IMR-90 (cell line): ENCODE results near the gene PRELID1. TPM values are rescaled to one million over a fixed set of nuclear protein-coding genes. Genes with fewer than 3 reads are reported as not detected.

ENCODE experiments used
- ATAC-seq: fragments of 200-7000 bp; cut with Tn5 transposase; 2 replicates; pipeline ENCODE4 v1.9.1; 2020; ENCODE audit warnings: low read depth, mild to moderate bottlenecking, moderate library complexity
- BruUV-seq: library from RNA; stranded (reverse); fragments of 400-500 nt; replicated peaks from 2 replicates; lab custom pipeline; 2021; lab: Mats Ljungman, UMichigan
- CTCF ChIA-PET: fragments of 300-600 bp; formaldehyde crosslinking; extraction: SDS; loops from one replicate; lab custom pipeline; 2021; ENCODE audit warnings: antibody characterized with exemption; lab: Yijun Ruan, JAX
- POLR2A ChIA-PET: fragments of 300-600 bp; sonication (Branson Sonifier 250); formaldehyde crosslinking; loops from one replicate; lab custom pipeline; 2022; ENCODE audit warnings: antibody characterized with exemption; ENCODE audit not compliant: unreplicated experiment; lab: Charles Lee
- DNase-seq: peaks from one replicate; pipeline ENCODE4 v3.0.0; 2013
- H2AFZ ChIP-seq: replicated peaks from 2 replicates; pipeline ENCODE3; 2013; ENCODE audit warnings: low read length, mild to moderate bottlenecking; ENCODE audit not compliant: poor library complexity
- H2AK5ac ChIP-seq: 2 replicates; pipeline ENCODE4 v1.6.1; 2013; ENCODE audit warnings: low read depth, low read length, inconsistent platforms
- H2AK9ac ChIP-seq: replicated peaks from 2 replicates; pipeline ENCODE3; 2013; ENCODE audit warnings: mild to moderate bottlenecking, low read depth, low read length, moderate library complexity; ENCODE audit not compliant: poor library complexity
- H2BK120ac ChIP-seq: 2 replicates; pipeline ENCODE4 v1.6.1; 2013; ENCODE audit warnings: low read depth, low read length, inconsistent platforms
- H2BK15ac ChIP-seq: 3 replicates; pipeline ENCODE4 v1.6.1; 2013; ENCODE audit warnings: low read depth, low read length, inconsistent platforms
- H2BK20ac ChIP-seq: 2 replicates; pipeline ENCODE4 v1.6.1; 2013; ENCODE audit warnings: low read depth, mild to moderate bottlenecking, inconsistent platforms, low read length, moderate library complexity
- H2BK5ac ChIP-seq: 2 replicates; pipeline ENCODE4 v1.6.1; 2013; ENCODE audit warnings: mild to moderate bottlenecking, low read depth, low read length, inconsistent platforms; ENCODE audit not compliant: poor library complexity, severe bottlenecking
- H3K14ac ChIP-seq: replicated peaks from 2 replicates; pipeline ENCODE4 v1.6.1; 2013; ENCODE audit warnings: low read depth, low read length, inconsistent platforms
- H3K18ac ChIP-seq: 2 replicates; pipeline ENCODE4 v1.6.1; 2013; ENCODE audit warnings: low read depth, low read length, control low read depth
- H3K23ac ChIP-seq: 2 replicates; pipeline ENCODE4 v1.6.1; 2013; ENCODE audit warnings: low read depth, low read length, inconsistent platforms
- H3K27ac ChIP-seq: 2 replicates; pipeline ENCODE4 v1.5.1; 2013; ENCODE audit warnings: mild to moderate bottlenecking, control low read depth, low read length; ENCODE audit not compliant: insufficient read depth
- H3K27me3 ChIP-seq: 2 replicates; pipeline ENCODE4 v1.6.1; 2013; ENCODE audit warnings: low read length; ENCODE audit not compliant: control insufficient read depth, insufficient read depth
- H3K36me3 ChIP-seq: 2 replicates; pipeline ENCODE4 v1.6.1; 2013; ENCODE audit warnings: low read length, mixed read lengths; ENCODE audit not compliant: control insufficient read depth, insufficient read depth
- H3K4ac ChIP-seq: 2 replicates; pipeline ENCODE4 v1.6.1; 2013; ENCODE audit warnings: low read depth, low read length, inconsistent platforms
- H3K4me1 ChIP-seq: 2 replicates; pipeline ENCODE4 v1.6.1; 2013; ENCODE audit warnings: low read length, mixed read lengths; ENCODE audit not compliant: control insufficient read depth, insufficient read depth
- H3K4me2 ChIP-seq: 2 replicates; pipeline ENCODE4 v1.6.1; 2013; ENCODE audit warnings: low read depth, mild to moderate bottlenecking, control low read depth, low read length, moderate library complexity
- H3K4me3 ChIP-seq: 2 replicates; pipeline ENCODE4 v1.5.1; 2013; ENCODE audit warnings: low read depth, mild to moderate bottlenecking, control low read depth, low read length, moderate library complexity; ENCODE audit not compliant: insufficient read depth
- H3K56ac ChIP-seq: 2 replicates; pipeline ENCODE4 v1.6.1; 2013; ENCODE audit warnings: low read length, inconsistent platforms; ENCODE audit not compliant: insufficient read depth; ENCODE audit errors: extremely low read depth
- H3K79me1 ChIP-seq, 2 experiments: 2 replicates each; pipeline ENCODE4 v1.6.1; 2013; ENCODE audit warnings: low read length in 2 of 2, inconsistent platforms in 1 of 2, low read depth in 1 of 2
- H3K9ac ChIP-seq: 2 replicates; pipeline ENCODE4 v1.6.1; 2013; ENCODE audit warnings: low read depth, low read length, control low read depth
- H3K9me1 ChIP-seq: 2 replicates; pipeline ENCODE4 v1.6.1; 2013; ENCODE audit warnings: low read length, inconsistent platforms; ENCODE audit not compliant: insufficient read depth
- H3K9me3 ChIP-seq: 2 replicates; pipeline ENCODE4 v1.6.1; 2013; ENCODE audit warnings: low read length; ENCODE audit not compliant: control insufficient read depth, insufficient read depth
- H4K20me1 ChIP-seq: 2 replicates; pipeline ENCODE4 v1.6.1; 2013; ENCODE audit warnings: low read length, inconsistent platforms; ENCODE audit not compliant: insufficient read depth
- H4K5ac ChIP-seq: 2 replicates; pipeline ENCODE4 v1.6.1; 2013; ENCODE audit warnings: mild to moderate bottlenecking, low read depth, low read length, control low read depth
- H4K8ac ChIP-seq, 2 experiments: 2 replicates each; pipeline ENCODE4 v1.6.1; 2013; ENCODE audit warnings: low read depth in 2 of 2, low read length in 2 of 2, control low read depth in 1 of 2, inconsistent platforms in 1 of 2
- H4K91ac ChIP-seq: 2 replicates; pipeline ENCODE4 v1.6.1; 2013; ENCODE audit warnings: low read depth, low read length, inconsistent platforms; ENCODE audit not compliant: insufficient read depth
- BHLHE40 ChIP-seq: fragments of 150-350 bp; IDR thresholded peaks from 2 replicates; pipeline ENCODE4 v1.6.1; 2016; ENCODE audit warnings: mild to moderate bottlenecking, low read depth, low read length
- CEBPB ChIP-seq: IDR thresholded peaks from 2 replicates; pipeline ENCODE4 v1.6.1; 2012; ENCODE audit warnings: low read depth, low read length, improper control_type of control experiment
- CHD1 ChIP-seq: IDR thresholded peaks from 2 replicates; pipeline ENCODE4 v1.6.1; 2012; ENCODE audit warnings: low read depth, low read length, improper control_type of control experiment
- FOS ChIP-seq: fragments of 150-350 bp; IDR thresholded peaks from 2 replicates; pipeline ENCODE4 v1.6.1; 2016; ENCODE audit warnings: low read depth, low read length
- MAFK ChIP-seq: IDR thresholded peaks from 2 replicates; pipeline ENCODE4 v1.6.1; 2012; ENCODE audit warnings: low read depth, low read length, improper control_type of control experiment
- MAZ ChIP-seq: IDR thresholded peaks from 2 replicates; pipeline ENCODE4 v1.6.1; 2012; ENCODE audit warnings: low read depth, mild to moderate bottlenecking, low read length, improper control_type of control experiment, moderate library complexity, borderline replicate concordance
- MXI1 ChIP-seq: IDR thresholded peaks from 2 replicates; pipeline ENCODE4 v1.6.1; 2012; ENCODE audit warnings: low read depth, mild to moderate bottlenecking, low read length, moderate library complexity, borderline replicate concordance
- NFE2L2 ChIP-seq: fragments of 150-350 bp; IDR thresholded peaks from 2 replicates; pipeline ENCODE4 v1.6.1; 2016; ENCODE audit warnings: low read depth, mild to moderate bottlenecking, low read length
- POLR2A ChIP-seq: IDR thresholded peaks from 2 replicates; pipeline ENCODE4 v1.6.1; 2012; ENCODE audit warnings: mild to moderate bottlenecking, low read depth, low read length
- RAD21 ChIP-seq: IDR thresholded peaks from 2 replicates; pipeline ENCODE4 v1.6.1; 2012; ENCODE audit warnings: low read length, improper control_type of control experiment
- RCOR1 ChIP-seq: IDR thresholded peaks from 2 replicates; pipeline ENCODE4 v1.6.1; 2012; ENCODE audit warnings: mild to moderate bottlenecking, low read length, improper control_type of control experiment; ENCODE audit not compliant: insufficient replicate concordance
- RFX5 ChIP-seq: IDR thresholded peaks from 2 replicates; pipeline ENCODE4 v1.8.0; 2012; ENCODE audit warnings: low read depth, mild to moderate bottlenecking, low read length, moderate library complexity
- SMC3 ChIP-seq: fragments of 150-350 bp; IDR thresholded peaks from 2 replicates; pipeline ENCODE4 v1.6.1; 2016; ENCODE audit warnings: low read depth, mild to moderate bottlenecking, antibody characterized with exemption, low read length, moderate library complexity
- WGBS, 2 experiments: methylation state at CpG; one replicate each; pipeline versions ENCODE4 v1.1.5 to v1.1.7; 2013; ENCODE audit warnings: missing lambda C conversion rate in 2 of 2; ENCODE audit not compliant: insufficient read length in 1 of 2; ENCODE audit errors: extremely low coverage in 2 of 2; 5-methylcytosine and 5-hydroxymethylcytosine counted together
- dilution Hi-C: fragments of 300-500 bp; cut with HindIII; formaldehyde crosslinking; loops from one replicate; pipeline ENCODE4 v1.14.3; 2018; ENCODE audit warnings: low sequenced_read_pairs; ENCODE audit not compliant: unreplicated experiment
- in situ Hi-C: fragments of 300-500 bp; cut with MboI; formaldehyde crosslinking; loops from 3 replicates; pipeline ENCODE4 v1.14.3; 2019; ENCODE audit warnings: low sequenced_read_pairs, inconsistent platforms, mixed read lengths
- intact Hi-C: fragments of 100-400 bp; cut with micrococcal nuclease; formaldehyde crosslinking; loops from 2 replicates; pipeline ENCODE4 v1.10.0; 2022
- polyA plus RNA-seq, 3 experiments: library from polyadenylated mRNA; depleted of rRNA; stranded (reverse); fragments of >200 nt; gene quantifications; 2 replicates each; pipeline ENCODE4 v1.2.3, GENCODE V29; 2012; ENCODE audit warnings: low replicate concordance in 1 of 3
- total RNA-seq: library from RNA; depleted of rRNA; stranded (reverse); fragments of >200 nt; gene quantifications from 2 replicates; pipeline ENCODE4 v1.2.3, GENCODE V29; 2012
- TF ChIP-seq, protein P1 (sequence below): fragments of 150-350 bp; IDR thresholded peaks from 2 replicates; pipeline ENCODE4 v1.6.1; 2016; ENCODE audit warnings: low read depth, mild to moderate bottlenecking, low read length, moderate library complexity, borderline replicate concordance
- TF ChIP-seq, protein P2 (sequence below): conservative IDR thresholded peaks from 2 replicates; pipeline ENCODE4 v1.5.1; 2012; ENCODE audit warnings: mild to moderate bottlenecking, low read depth, low read length, improper control_type of control experiment
- TF ChIP-seq, protein P3 (sequence below): fragments of 150-350 bp; IDR thresholded peaks from 2 replicates; pipeline ENCODE4 v1.6.1; 2017; ENCODE audit warnings: mild to moderate bottlenecking, antibody characterized with exemption, low read length, low read depth

PRELID1 gene
- total and polyA plus RNA-seq, 2 of the 4 experiments (the other 2 are of a cell fraction): 116 to 239 TPM

DNA sequence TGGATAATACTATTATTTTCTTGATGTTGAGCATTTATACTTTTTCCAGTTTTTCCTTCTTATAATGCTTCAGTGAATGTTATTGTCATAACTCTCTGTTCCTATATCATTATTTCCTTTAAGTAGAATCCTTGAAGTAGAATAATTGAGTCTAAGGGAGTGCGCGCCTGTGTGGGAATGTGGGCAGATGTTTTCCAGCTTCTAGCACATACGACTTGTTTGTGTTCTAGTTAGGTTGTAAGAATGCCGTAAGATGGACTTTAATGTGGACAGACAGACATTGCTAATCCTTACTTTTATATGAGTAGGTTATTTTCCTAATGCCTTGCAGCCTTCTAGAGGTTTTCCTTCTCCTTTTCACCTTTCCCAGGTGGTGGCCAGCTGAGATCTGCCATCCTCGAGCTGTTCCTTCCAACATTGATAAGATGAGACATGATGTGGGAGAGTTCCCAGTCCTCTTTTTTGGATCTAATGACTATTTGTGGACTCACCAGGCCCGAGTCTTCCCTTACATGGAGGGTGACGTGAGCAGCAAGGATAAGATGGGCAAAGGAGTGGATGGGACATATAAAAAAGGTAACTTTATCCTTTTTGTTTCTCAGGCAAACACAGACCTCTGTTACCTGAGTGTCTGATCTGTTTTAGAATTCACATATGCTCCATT lies 34.2 kb upstream of the PRELID1 start:
- H3K9me1 ChIP-seq: peaks cover 14% of the 10 kb centered on the region
- no peak overlapping the region for H2AK9ac ChIP-seq
- intact Hi-C loops (no loop called here), in situ Hi-C loops (no loop called here), dilution Hi-C loops (no loop called here)
- no peak overlapping the region for H4K5ac ChIP-seq
- H3K14ac ChIP-seq: no peak overlapping the region
- no peak overlapping the region for H3K4me3 ChIP-seq
- no peak overlapping the region for H3K4ac ChIP-seq
- ChIA-PET POLR2A (no interaction called here), CTCF (no interaction called here)
- H2BK120ac ChIP-seq: no peak overlapping the region
- no peak overlapping the region for H3K56ac ChIP-seq
- DNase-seq (no peak), ATAC-seq (no peak)
- no peak for TF ChIP-seq RFX5
- TF ChIP-seq MAZ: no peak
- TF ChIP-seq, protein P1, sequence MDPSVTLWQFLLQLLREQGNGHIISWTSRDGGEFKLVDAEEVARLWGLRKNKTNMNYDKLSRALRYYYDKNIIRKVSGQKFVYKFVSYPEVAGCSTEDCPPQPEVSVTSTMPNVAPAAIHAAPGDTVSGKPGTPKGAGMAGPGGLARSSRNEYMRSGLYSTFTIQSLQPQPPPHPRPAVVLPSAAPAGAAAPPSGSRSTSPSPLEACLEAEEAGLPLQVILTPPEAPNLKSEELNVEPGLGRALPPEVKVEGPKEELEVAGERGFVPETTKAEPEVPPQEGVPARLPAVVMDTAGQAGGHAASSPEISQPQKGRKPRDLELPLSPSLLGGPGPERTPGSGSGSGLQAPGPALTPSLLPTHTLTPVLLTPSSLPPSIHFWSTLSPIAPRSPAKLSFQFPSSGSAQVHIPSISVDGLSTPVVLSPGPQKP: no peak
- TF ChIP-seq SMC3: no peak
- no peak for TF ChIP-seq FOS
- no peak for TF ChIP-seq POLR2A
- TF ChIP-seq MAFK: no peak
- TF ChIP-seq RCOR1: no peak
- no peak for TF ChIP-seq CHD1
- no peak for TF ChIP-seq MXI1
- TF ChIP-seq, protein P2, sequence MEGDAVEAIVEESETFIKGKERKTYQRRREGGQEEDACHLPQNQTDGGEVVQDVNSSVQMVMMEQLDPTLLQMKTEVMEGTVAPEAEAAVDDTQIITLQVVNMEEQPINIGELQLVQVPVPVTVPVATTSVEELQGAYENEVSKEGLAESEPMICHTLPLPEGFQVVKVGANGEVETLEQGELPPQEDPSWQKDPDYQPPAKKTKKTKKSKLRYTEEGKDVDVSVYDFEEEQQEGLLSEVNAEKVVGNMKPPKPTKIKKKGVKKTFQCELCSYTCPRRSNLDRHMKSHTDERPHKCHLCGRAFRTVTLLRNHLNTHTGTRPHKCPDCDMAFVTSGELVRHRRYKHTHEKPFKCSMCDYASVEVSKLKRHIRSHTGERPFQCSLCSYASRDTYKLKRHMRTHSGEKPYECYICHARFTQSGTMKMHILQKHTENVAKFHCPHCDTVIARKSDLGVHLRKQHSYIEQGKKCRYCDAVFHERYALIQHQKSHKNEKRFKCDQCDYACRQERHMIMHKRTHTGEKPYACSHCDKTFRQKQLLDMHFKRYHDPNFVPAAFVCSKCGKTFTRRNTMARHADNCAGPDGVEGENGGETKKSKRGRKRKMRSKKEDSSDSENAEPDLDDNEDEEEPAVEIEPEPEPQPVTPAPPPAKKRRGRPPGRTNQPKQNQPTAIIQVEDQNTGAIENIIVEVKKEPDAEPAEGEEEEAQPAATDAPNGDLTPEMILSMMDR: no peak
- no peak for TF ChIP-seq NFE2L2
- no peak for TF ChIP-seq CEBPB
- TF ChIP-seq, protein P3, sequence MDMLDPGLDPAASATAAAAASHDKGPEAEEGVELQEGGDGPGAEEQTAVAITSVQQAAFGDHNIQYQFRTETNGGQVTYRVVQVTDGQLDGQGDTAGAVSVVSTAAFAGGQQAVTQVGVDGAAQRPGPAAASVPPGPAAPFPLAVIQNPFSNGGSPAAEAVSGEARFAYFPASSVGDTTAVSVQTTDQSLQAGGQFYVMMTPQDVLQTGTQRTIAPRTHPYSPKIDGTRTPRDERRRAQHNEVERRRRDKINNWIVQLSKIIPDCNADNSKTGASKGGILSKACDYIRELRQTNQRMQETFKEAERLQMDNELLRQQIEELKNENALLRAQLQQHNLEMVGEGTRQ: no peak
- no peak for TF ChIP-seq RAD21
- TF ChIP-seq BHLHE40: no peak
- no TSS peak for BruUV-seq
- H3K23ac ChIP-seq: no peak overlapping the region
- H3K4me1 ChIP-seq: peaks cover 6% of the 10 kb centered on the region
- H3K9me3 ChIP-seq: no peaks in the 10 kb centered on the region
- no peak overlapping the region for H4K8ac ChIP-seq
- no peak overlapping the region; the same call in 1 of the 2 replicates for H2BK20ac ChIP-seq
- peaks cover 28% of the 10 kb centered on the region for H3K36me3 ChIP-seq
- H4K20me1 ChIP-seq: no peaks in the 10 kb centered on the region; the same call in 1 of the 2 replicates
- no peak overlapping the region for H3K27ac ChIP-seq
- H3K4me2 ChIP-seq: no peak overlapping the region
- no peak overlapping the region for H2AFZ ChIP-seq
- no CpG with 5 or more reads among the region's 7 CpGs for WGBS, 2 experiments
- H2BK15ac ChIP-seq: no peak overlapping the region
- H3K27me3 ChIP-seq: no peaks in the 10 kb centered on the region
- no peak overlapping the region for H2BK5ac ChIP-seq
- H4K91ac ChIP-seq: no peak overlapping the region
- peaks cover 4 to 25% of the 10 kb centered on the region in 2 experiments for H3K79me1 ChIP-seq
- no peak overlapping the region for H2AK5ac ChIP-seq
- no peak overlapping the region for H3K9ac ChIP-seq
- H3K18ac ChIP-seq: no peak overlapping the region
